ENCODE data around the gene SLFN5. TPM values are rescaled to one million over a fixed set of nuclear protein-coding genes. Genes with fewer than 3 reads are reported as not detected.

SLFN5 gene
- total and polyA plus RNA-seq, 2 donors (not counting 1 experiment from before 2014, with no cell fraction given): 0.82 to 12.5 TPM

DNA sequence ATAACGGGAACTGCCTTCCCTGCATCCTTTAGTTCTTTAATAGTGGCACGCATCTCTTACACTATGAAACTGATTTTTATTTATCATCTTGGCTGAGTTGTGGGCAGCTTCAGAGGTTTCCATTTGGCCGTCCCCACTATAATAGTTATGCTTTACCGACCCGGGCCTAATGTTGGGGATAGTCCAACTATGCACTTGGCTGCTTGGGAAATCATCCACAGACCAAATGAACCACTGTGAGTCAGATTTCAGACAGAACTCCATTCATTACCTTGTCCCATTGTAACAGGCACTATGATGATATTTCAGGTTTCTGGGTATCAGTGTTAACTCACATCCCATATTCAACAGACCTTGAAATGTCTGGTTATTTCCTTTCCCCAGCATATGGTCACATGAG, 6.1 kb upstream of the SLFN5 start:
- peaks cover 17% of the 10 kb centered on the region for H3K4me1 Mint-ChIP-seq
- no CpG with 5 or more reads among the region's 5 CpGs for WGBS (ENCODE audit: insufficient coverage)

DNA sequence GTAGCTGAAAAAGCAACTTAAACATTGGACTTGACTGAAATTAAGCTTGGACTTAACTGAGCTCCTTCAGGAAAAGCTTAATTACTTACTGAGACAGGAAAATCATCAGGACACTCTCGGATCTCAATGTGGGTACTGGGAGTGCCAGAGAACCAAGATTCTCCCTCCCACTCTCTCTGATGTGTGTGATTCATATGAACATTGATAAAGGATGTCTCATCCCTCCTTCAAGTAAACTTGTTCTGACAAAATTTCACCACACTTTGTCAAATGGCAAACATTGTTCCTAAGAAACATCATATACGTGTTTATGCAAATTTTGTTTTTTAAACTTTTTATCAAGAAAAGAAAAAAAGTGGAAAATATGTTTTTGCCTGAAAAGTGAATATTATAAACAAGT, 4.1 kb upstream of the SLFN5 start:
- no peak overlapping the region for H3K4me3 ChIP-seq (ENCODE audit: control extremely low read depth in 1 of 5, extremely low read depth in 1 of 5, insufficient read depth in 1 of 5, low read depth in 2 of 5, low read length in 4 of 5)
- DNase-seq (no peak), ATAC-seq (ENCODE audit: low read depth) (no peak)
- no peak overlapping the region for H3K27ac ChIP-seq (ENCODE audit: low read length in 2 of 2)
- H3K9ac ChIP-seq (ENCODE audit: low read length): no peak overlapping the region
- ChIA-PET CTCF (interaction anchor here (1.7 kb wide), 1 partner anchor 10 kb away, joined by 3 read pairs; no protein-coding TSS in a partner anchor), POLR2A (no interaction called here)
- peaks cover 21% of the 10 kb centered on the region for H3K4me1 Mint-ChIP-seq
- peaks cover 0 to 8% (median 6%) of the 10 kb centered on the region in 4 experiments for H3K27me3 ChIP-seq (replicated peaks in 1 of 4; ENCODE audit: control extremely low read depth in 1 of 4, control insufficient read depth in 3 of 4, insufficient read depth in 4 of 4, low read length in 3 of 4)
- no peaks in the 10 kb centered on the region for H3K9me3 Mint-ChIP-seq (ENCODE audit: insufficient read depth)
- no peaks in the 10 kb centered on the region for H3K79me2 ChIP-seq (ENCODE audit: control insufficient read depth, insufficient read depth, low read length)
- no peak overlapping the region for H2AFZ ChIP-seq (ENCODE audit: insufficient read depth, low read depth, low read length, poor library complexity, severe bottlenecking)
- peaks cover 15 to 21% of the 10 kb centered on the region in 2 donors for H3K4me1 ChIP-seq (ENCODE audit: control insufficient read depth in 2 of 2, insufficient read depth in 2 of 2, low read length in 2 of 2)
- no peak overlapping the region for H3K27ac Mint-ChIP-seq
- TF ChIP-seq, protein P1, sequence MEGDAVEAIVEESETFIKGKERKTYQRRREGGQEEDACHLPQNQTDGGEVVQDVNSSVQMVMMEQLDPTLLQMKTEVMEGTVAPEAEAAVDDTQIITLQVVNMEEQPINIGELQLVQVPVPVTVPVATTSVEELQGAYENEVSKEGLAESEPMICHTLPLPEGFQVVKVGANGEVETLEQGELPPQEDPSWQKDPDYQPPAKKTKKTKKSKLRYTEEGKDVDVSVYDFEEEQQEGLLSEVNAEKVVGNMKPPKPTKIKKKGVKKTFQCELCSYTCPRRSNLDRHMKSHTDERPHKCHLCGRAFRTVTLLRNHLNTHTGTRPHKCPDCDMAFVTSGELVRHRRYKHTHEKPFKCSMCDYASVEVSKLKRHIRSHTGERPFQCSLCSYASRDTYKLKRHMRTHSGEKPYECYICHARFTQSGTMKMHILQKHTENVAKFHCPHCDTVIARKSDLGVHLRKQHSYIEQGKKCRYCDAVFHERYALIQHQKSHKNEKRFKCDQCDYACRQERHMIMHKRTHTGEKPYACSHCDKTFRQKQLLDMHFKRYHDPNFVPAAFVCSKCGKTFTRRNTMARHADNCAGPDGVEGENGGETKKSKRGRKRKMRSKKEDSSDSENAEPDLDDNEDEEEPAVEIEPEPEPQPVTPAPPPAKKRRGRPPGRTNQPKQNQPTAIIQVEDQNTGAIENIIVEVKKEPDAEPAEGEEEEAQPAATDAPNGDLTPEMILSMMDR (IDR thresholded peaks at IDR 0.05): no peak
- TF ChIP-seq EZH2 (IDR thresholded peaks at IDR 0.05; ENCODE audit: borderline replicate concordance, insufficient read depth, low read depth, low read length, poor library complexity, severe bottlenecking): no peak
- WGBS (ENCODE audit: insufficient coverage): no CpG with 5 or more reads among the region's 2 CpGs
- no peak overlapping the region for H3K4me3 Mint-ChIP-seq
- peaks cover 20% of the 10 kb centered on the region for H3K27me3 Mint-ChIP-seq
- no peaks in the 10 kb centered on the region for H3K36me3 ChIP-seq (replicated peaks in 1 of 2; ENCODE audit: control extremely low read depth in 1 of 2, control insufficient read depth in 1 of 2, extremely low read depth in 1 of 2, insufficient read depth in 2 of 2, low read length in 1 of 2)
- intact Hi-C loops (cut with micrococcal nuclease): no loop called here
- no peaks in the 10 kb centered on the region for H3K9me3 ChIP-seq (ENCODE audit: control extremely low read depth in 1 of 3, control insufficient read depth in 2 of 3, insufficient read depth in 1 of 3, low read length in 2 of 3)
- H4K20me1 ChIP-seq (ENCODE audit: control insufficient read depth, insufficient read depth, low read length, poor library complexity, severe bottlenecking): no peaks in the 10 kb centered on the region
- no peak overlapping the region for H3K4me2 ChIP-seq (replicated peaks; ENCODE audit: low read depth, low read length, poor library complexity, severe bottlenecking)

More for the DNA sequence above, 6.1 kb upstream of the SLFN5 start:
- Histone ChIP-seq H3K4me2 (replicated peaks; ENCODE audit: low read depth, low read length, poor library complexity, severe bottlenecking) (no peak overlapping the region), H4K20me1 (ENCODE audit: control insufficient read depth, insufficient read depth, low read length, poor library complexity, severe bottlenecking) (no peaks in the 10 kb centered on the region), H3K4me3 (ENCODE audit: control extremely low read depth in 1 of 5, extremely low read depth in 1 of 5, insufficient read depth in 1 of 5, low read depth in 2 of 5, low read length in 4 of 5) (no peak overlapping the region), H3K4me1 (ENCODE audit: control insufficient read depth in 2 of 2, insufficient read depth in 2 of 2, low read length in 2 of 2) (peaks cover 7 to 11% of the 10 kb centered on the region in 2 donors), H3K9ac (ENCODE audit: low read length) (no peak overlapping the region), H3K27ac (ENCODE audit: low read length in 2 of 2) (no peak overlapping the region), H3K27me3 (replicated peaks in 1 of 4; ENCODE audit: control extremely low read depth in 1 of 4, control insufficient read depth in 3 of 4, insufficient read depth in 4 of 4, low read length in 3 of 4) (peaks cover 0 to 23% (median 10%) of the 10 kb centered on the region in 4 experiments), H3K36me3 (replicated peaks in 1 of 2; ENCODE audit: control extremely low read depth in 1 of 2, control insufficient read depth in 1 of 2, extremely low read depth in 1 of 2, insufficient read depth in 2 of 2, low read length in 1 of 2) (no peaks in the 10 kb centered on the region), H2AFZ (ENCODE audit: insufficient read depth, low read depth, low read length, poor library complexity, severe bottlenecking) (no peak overlapping the region), H3K9me3 (ENCODE audit: control extremely low read depth in 1 of 3, control insufficient read depth in 2 of 3, insufficient read depth in 1 of 3, low read length in 2 of 3) (no peaks in the 10 kb centered on the region), H3K79me2 (ENCODE audit: control insufficient read depth, insufficient read depth, low read length) (no peaks in the 10 kb centered on the region)
- Mint-ChIP-seq H3K27ac (no peak overlapping the region), H3K27me3 (peaks cover 26% of the 10 kb centered on the region), H3K4me3 (no peak overlapping the region), H3K9me3 (ENCODE audit: insufficient read depth) (no peaks in the 10 kb centered on the region)
- ChIA-PET CTCF (interaction anchor here (1.3 kb wide), 1 partner anchor 14 kb away, joined by 3 read pairs; no protein-coding TSS in a partner anchor), POLR2A (no interaction called here)
- intact Hi-C loops (cut with micrococcal nuclease): no loop called here
- no peak for DNase-seq
- TF ChIP-seq, protein P1 (IDR thresholded peaks at IDR 0.05): no peak
- no peak for TF ChIP-seq EZH2 (IDR thresholded peaks at IDR 0.05; ENCODE audit: borderline replicate concordance, insufficient read depth, low read depth, low read length, poor library complexity, severe bottlenecking)
- no peak for ATAC-seq (ENCODE audit: low read depth)
